Epithelial cell of esophagus (primary cell): ENCODE data around the gene SPRR4.

Source experiments
- DNase-seq: peaks from one replicate; pipeline ENCODE4 v3.0.0; 2010; ENCODE audit warnings: low read depth
- H3K4me3 ChIP-seq: 2 replicates; pipeline ENCODE4 v1.5.1; 2011; ENCODE audit warnings: mild to moderate bottlenecking, low read length, control low read depth
- CTCF ChIP-seq: IDR thresholded peaks from 2 replicates; pipeline ENCODE4 v1.5.1; 2011; ENCODE audit warnings: low read depth, mild to moderate bottlenecking, low read length, control low read depth, inconsistent platforms; ENCODE audit not compliant: insufficient read depth; ENCODE audit errors: missing control alignments

The SPRR4 gene, protein sequence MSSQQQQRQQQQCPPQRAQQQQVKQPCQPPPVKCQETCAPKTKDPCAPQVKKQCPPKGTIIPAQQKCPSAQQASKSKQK

DNA sequence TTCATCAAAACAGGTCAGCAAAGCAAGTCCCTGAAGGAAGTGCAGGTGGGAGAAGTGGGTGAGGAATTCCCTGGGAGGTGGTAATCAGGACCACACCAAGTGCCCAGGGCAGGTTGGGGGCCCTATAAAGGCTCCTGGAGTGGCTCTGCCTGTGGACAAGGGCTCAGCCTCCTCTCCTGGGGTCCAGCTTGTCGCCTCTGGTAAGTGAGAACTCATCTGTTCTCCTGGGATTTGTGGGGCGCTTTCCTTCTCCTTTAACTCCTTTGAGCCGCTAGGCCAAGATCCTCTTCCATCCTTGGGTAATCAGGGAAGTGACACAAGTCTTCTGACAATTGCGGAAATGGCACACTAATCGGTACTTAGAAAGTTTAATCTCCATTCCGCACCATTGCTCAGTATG is at the start of gene SPRR4:
TSS of gene SPRR4 (plus strand) at position 154 of the 400 bp plus-strand sequence. CDS start 1,243 bp downstream, outside the sequence.
- TF ChIP-seq CTCF, result no peak
- no peak within 1 kb of the TSS for H3K4me3 ChIP-seq
- no peak for DNase-seq

DNA sequence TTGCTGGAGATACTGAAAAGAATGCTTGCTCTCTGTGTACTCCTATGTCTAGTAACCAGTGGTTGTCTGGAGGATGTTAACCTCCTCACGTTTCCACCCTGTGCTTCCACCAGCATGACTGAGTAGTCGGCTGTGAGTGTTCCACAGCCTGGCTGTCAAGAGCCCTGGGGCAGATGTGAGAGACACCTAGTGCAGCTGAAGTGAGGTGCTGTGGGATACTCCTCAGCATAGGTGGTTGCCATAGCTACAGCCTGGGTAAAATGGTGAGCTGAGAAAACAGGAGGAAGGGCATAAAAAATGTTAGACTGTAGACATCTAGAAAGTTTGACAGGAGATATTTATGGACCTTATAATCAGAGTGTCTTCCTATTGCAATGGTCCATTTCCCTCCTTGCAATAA is 46.3 kb upstream of the SPRR4 start:
- H3K4me3 ChIP-seq, result no peak overlapping the region
- peak; percentile 70 for DNase-seq
- no peak for TF ChIP-seq CTCF

- peak; percentile 79 for DNase-seq
- TF ChIP-seq CTCF, result peak; percentile 78
- H3K4me3 ChIP-seq, result no peak overlapping the region
Observed at GRCh38 chr1:152926091-152926490, 44.4 kb upstream of the SPRR4 start.

DNA sequence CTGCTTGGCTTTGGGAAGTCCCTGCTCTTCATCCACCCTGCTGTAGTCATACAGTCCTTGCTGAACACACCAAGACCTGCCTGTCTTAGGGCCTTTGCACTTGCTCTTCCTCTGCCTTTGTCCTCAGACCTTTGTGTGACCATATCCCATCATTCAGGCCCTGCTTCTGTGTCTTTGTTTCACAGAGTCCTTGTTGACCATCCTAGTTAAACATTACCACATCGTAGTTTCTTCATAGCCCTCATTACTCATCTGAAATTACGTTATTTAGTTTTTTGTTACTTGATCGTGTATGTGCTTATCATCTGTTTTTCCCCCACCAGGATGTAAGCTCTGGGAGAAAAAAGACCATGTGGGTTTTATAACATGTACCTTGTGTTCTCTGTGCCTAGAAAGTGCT is 41.8 kb upstream of the SPRR4 start:
- peak; percentile 82 for DNase-seq
- H3K4me3 ChIP-seq, result no peak overlapping the region
- no peak for TF ChIP-seq CTCF

DNA sequence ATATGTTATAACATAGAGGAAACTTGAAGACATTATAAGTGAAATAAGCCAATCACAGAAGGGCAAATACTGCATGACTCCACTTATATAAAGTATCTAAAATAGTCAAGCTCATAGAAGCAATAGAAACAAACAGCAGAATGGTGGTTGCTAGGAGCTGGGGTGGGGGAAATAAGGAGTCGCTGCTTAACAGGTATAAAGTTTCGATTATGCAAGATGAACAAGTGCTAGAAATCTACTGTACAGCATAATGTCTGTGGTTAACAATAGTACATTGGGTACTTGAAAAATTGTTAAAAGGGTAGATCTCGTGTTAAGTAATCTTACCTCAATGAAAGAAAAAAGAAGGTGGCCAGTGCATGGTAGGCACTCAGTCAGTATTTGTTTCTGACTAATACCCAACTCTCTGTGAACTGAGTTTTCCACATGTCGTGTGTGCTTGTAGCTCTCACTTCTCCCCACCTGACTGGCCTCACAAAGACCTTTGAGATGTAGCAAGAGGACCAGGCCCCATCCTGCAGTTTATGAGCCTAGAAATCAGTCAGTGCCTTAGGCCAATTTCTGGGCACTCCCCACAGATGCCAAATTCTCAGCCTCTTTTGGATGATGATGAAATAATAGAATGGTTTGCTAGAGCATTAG is 38.2 kb upstream of the SPRR4 start:
- peak; percentile 90 for DNase-seq

GRCh38 chr1:152933196-152933595 is 37.3 kb upstream of the SPRR4 start:
- DNase-seq, result peak; percentile 80
- H3K4me3 ChIP-seq, result peak overlapping the region; percentile 12
- TF ChIP-seq CTCF, result no peak

More for the DNA sequence above, 38.2 kb upstream of the SPRR4 start:
- no peak for TF ChIP-seq CTCF
- no peak overlapping the region for H3K4me3 ChIP-seq

GRCh38 chr1:152940614-152941013 is 29.8 kb upstream of the SPRR4 start:
- H3K4me3 ChIP-seq, result no peak overlapping the region
- no peak for TF ChIP-seq CTCF
- DNase-seq, result no peak
